Measurements from ENCODE around the gene ZNF76.

DNA sequence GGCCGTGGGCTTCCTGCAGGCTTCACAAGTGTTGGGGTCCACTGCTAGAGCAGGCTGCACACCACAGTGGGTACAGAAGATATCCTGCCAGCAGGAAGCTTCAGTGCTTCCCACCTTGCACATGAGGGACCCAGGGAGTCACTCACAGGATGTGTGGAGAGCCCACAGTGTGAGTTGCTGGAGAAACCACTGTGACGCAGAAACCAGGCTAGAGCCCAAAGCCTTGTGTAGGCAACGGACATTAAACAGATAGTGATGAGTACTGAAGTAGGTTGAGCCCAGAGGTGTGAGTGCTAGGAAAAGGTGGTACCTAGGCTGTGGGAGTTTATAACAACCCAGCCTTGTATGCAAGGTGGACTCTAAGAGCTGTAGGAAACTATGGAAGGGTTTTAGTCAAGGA, 19.2 kb downstream of the ZNF76 start:
- TF ChIP-seq EP300 (IDR thresholded peaks at IDR 0.05; ENCODE audit: borderline replicate concordance in 1 of 2, low read depth in 1 of 2, low read length in 1 of 2) (no peak), NRF1 (IDR thresholded peaks at IDR 0.05; ENCODE audit: low read depth, low read length) (no peak), RAD21 (IDR thresholded peaks at IDR 0.05; ENCODE audit: low read length) (no peak), CTCF (IDR thresholded peaks at IDR 0.05) (no peak), FOXJ3 (CRISPR knock-in tag; IDR thresholded peaks at IDR 0.05) (no peak), USF2 (IDR thresholded peaks at IDR 0.05; ENCODE audit: borderline replicate concordance, low read depth, low read length) (no peak), MAX (IDR thresholded peaks at IDR 0.05; ENCODE audit: low read depth) (no peak), SMC3 (IDR thresholded peaks at IDR 0.05; ENCODE audit: low read depth, low read length) (no peak)
- TF ChIP-seq, protein P1, sequence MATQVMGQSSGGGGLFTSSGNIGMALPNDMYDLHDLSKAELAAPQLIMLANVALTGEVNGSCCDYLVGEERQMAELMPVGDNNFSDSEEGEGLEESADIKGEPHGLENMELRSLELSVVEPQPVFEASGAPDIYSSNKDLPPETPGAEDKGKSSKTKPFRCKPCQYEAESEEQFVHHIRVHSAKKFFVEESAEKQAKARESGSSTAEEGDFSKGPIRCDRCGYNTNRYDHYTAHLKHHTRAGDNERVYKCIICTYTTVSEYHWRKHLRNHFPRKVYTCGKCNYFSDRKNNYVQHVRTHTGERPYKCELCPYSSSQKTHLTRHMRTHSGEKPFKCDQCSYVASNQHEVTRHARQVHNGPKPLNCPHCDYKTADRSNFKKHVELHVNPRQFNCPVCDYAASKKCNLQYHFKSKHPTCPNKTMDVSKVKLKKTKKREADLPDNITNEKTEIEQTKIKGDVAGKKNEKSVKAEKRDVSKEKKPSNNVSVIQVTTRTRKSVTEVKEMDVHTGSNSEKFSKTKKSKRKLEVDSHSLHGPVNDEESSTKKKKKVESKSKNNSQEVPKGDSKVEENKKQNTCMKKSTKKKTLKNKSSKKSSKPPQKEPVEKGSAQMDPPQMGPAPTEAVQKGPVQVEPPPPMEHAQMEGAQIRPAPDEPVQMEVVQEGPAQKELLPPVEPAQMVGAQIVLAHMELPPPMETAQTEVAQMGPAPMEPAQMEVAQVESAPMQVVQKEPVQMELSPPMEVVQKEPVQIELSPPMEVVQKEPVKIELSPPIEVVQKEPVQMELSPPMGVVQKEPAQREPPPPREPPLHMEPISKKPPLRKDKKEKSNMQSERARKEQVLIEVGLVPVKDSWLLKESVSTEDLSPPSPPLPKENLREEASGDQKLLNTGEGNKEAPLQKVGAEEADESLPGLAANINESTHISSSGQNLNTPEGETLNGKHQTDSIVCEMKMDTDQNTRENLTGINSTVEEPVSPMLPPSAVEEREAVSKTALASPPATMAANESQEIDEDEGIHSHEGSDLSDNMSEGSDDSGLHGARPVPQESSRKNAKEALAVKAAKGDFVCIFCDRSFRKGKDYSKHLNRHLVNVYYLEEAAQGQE (IDR thresholded peaks at IDR 0.05; ENCODE audit: low read depth, low read length): no peak

All from SK-N-SH (cell line).